SK-N-SH (cell line): ENCODE results near the gene MEF2D. TPM values are rescaled to one million over a fixed set of nuclear protein-coding genes. Genes with fewer than 3 reads are reported as not detected.

Experiments used
- CTCF ChIA-PET: fragments of 300-600, 350-600 bp; formaldehyde crosslinking; extraction: SDS; loops from one replicate; lab custom pipeline; 2021; lab: Yijun Ruan, JAX
- POLR2A ChIA-PET: fragments of 350-600 bp; sonication (Branson Sonifier 250); formaldehyde crosslinking; extraction: SDS; loops from one replicate; lab custom pipeline; 2020; ENCODE audit warnings: antibody characterized with exemption, inconsistent platforms; lab: Yijun Ruan, JAX
- DNase-seq: peaks from one replicate; pipeline ENCODE4 v3.0.0; 2012
- H2AFZ ChIP-seq: fragments of 200-600 bp; sonication (generic); 2 replicates; pipeline ENCODE4 v1.8.1; 2016; ENCODE audit warnings: antibody characterized with exemption, mild to moderate bottlenecking, low read depth
- H3F3A ChIP-seq: fragments of 200-600 bp; sonication (generic); replicated peaks from 2 replicates; pipeline ENCODE3; 2016; ENCODE audit warnings: antibody characterized with exemption, mild to moderate bottlenecking; ENCODE audit not compliant: insufficient read depth
- H3K27ac ChIP-seq, 2 experiments: fragments of 200-500 bp in 1 of 2; fragments of 200-600 bp in 1 of 2; sonication (Bioruptor generic) in 1 of 2; sonication (generic), shearing (Covaris generic) in 1 of 2; 2 replicates each; pipeline versions ENCODE4 v1.5.1 to v1.6.1; 2014 to 2016; ENCODE audit warnings: low read depth in 2 of 2, inconsistent platforms in 1 of 2, low read length in 1 of 2, mild to moderate bottlenecking in 1 of 2, mixed read lengths in 1 of 2
- H3K27me3 ChIP-seq: fragments of 200-600 bp; sonication (generic), shearing (Covaris generic); 2 replicates; pipeline ENCODE4 v1.6.1; 2016; ENCODE audit warnings: mixed run types; ENCODE audit not compliant: insufficient read depth
- H3K36me3 ChIP-seq, 2 experiments: fragments of 200-500 bp in 1 of 2; fragments of 200-600 bp in 1 of 2; sonication (Bioruptor generic) in 1 of 2; sonication (generic) in 1 of 2; replicated peaks in 1 of 2; 2 replicates each; pipeline versions ENCODE3 to v1.5.1; 2014 to 2016; ENCODE audit warnings: low read length in 1 of 2, mild to moderate bottlenecking in 1 of 2; ENCODE audit not compliant: insufficient read depth in 2 of 2, control insufficient read depth in 1 of 2
- H3K4me1 ChIP-seq, 2 experiments: fragments of 200-500 bp in 1 of 2; fragments of 200-600 bp in 1 of 2; sonication (Bioruptor generic) in 1 of 2; sonication (generic), shearing (Covaris generic) in 1 of 2; 2 replicates each; pipeline versions ENCODE4 v1.5.1 to v1.6.1; 2014 to 2016; ENCODE audit warnings: low read depth in 1 of 2, low read length in 1 of 2, mixed run types in 1 of 2; ENCODE audit not compliant: insufficient read depth in 2 of 2, control insufficient read depth in 1 of 2
- H3K4me2 ChIP-seq: fragments of 200-600 bp; sonication (generic), shearing (Covaris generic); 2 replicates; pipeline ENCODE4 v1.6.1; 2017; ENCODE audit warnings: mixed run types
- H3K4me3 ChIP-seq, 2 experiments: fragments of 200-500 bp in 1 of 2; fragments of 200-600 bp in 1 of 2; sonication (Bioruptor generic) in 1 of 2; sonication (generic), shearing (Covaris generic) in 1 of 2; 2 replicates each; pipeline versions ENCODE4 v1.5.1 to v1.8.1; 2014 to 2016; ENCODE audit warnings: low read depth in 2 of 2, inconsistent platforms in 1 of 2, low read length in 1 of 2, mild to moderate bottlenecking in 1 of 2, mixed read lengths in 1 of 2, moderate library complexity in 1 of 2
- H3K79me2 ChIP-seq: fragments of 200-600 bp; sonication (generic); 2 replicates; pipeline ENCODE4 v1.8.1; 2017; ENCODE audit warnings: mild to moderate bottlenecking; ENCODE audit not compliant: insufficient read depth
- H3K9ac ChIP-seq: fragments of 200-600 bp; sonication (generic); 2 replicates; pipeline ENCODE4 v1.6.1; 2017; ENCODE audit warnings: mixed run types
- H3K9me2 ChIP-seq: fragments of 200-600 bp; sonication (generic); 2 replicates; pipeline ENCODE4 v1.6.1; 2017; ENCODE audit warnings: mixed run types
- H3K9me3 ChIP-seq: fragments of 200-600 bp; sonication (generic); 2 replicates; pipeline ENCODE4 v1.6.1; 2017; ENCODE audit warnings: mixed run types, mild to moderate bottlenecking, moderate library complexity
- H4K20me1 ChIP-seq: fragments of 200-600 bp; sonication (generic); 2 replicates; pipeline ENCODE4 v1.6.1; 2017; ENCODE audit warnings: mild to moderate bottlenecking, mixed run types; ENCODE audit not compliant: insufficient read depth
- CHD2 ChIP-seq: fragments of 150-350 bp; IDR thresholded peaks from 2 replicates; pipeline ENCODE4 v1.6.1; 2018; ENCODE audit warnings: low read length; ENCODE audit not compliant: partially characterized antibody
- ELF1 ChIP-seq: IDR thresholded peaks from 2 replicates; pipeline ENCODE4 v1.4.0; 2012
- FOXM1 ChIP-seq: IDR thresholded peaks from 2 replicates; pipeline ENCODE4 v1.4.0; 2012; ENCODE audit warnings: low read depth, mild to moderate bottlenecking
- GABPA ChIP-seq: IDR thresholded peaks from 2 replicates; pipeline ENCODE4 v1.4.0; 2012; ENCODE audit warnings: low read depth, mild to moderate bottlenecking
- GATA2 ChIP-seq: sonication (generic); formaldehyde crosslinking; IDR thresholded peaks from 2 replicates; pipeline ENCODE4 v1.5.0; 2020; ENCODE audit warnings: mild to moderate bottlenecking, missing genetic modification reagents
- JUND ChIP-seq: IDR thresholded peaks from 2 replicates; pipeline ENCODE4 v1.4.0; 2012
- MEF2A ChIP-seq: IDR thresholded peaks from 2 replicates; pipeline ENCODE4 v1.4.0; 2012; ENCODE audit warnings: low read depth, borderline replicate concordance
- MXI1 ChIP-seq: IDR thresholded peaks from 2 replicates; pipeline ENCODE4 v1.6.1; 2012; ENCODE audit warnings: mild to moderate bottlenecking, low read depth, low read length, improper control_type of control experiment
- NRF1 ChIP-seq: IDR thresholded peaks from 2 replicates; pipeline ENCODE4 v1.6.1; 2012; ENCODE audit warnings: low read depth, mild to moderate bottlenecking, low read length
- POLR2AphosphoS5 ChIP-seq: IDR thresholded peaks from 2 replicates; pipeline ENCODE4 v1.6.1; 2012; ENCODE audit warnings: low read depth, low read length
- RAD21 ChIP-seq: IDR thresholded peaks from 2 replicates; pipeline ENCODE4 v1.6.1; 2012; ENCODE audit warnings: mild to moderate bottlenecking, low read length
- RXRA ChIP-seq: IDR thresholded peaks from 2 replicates; pipeline ENCODE4 v1.4.0; 2012; ENCODE audit warnings: low read depth, mild to moderate bottlenecking, borderline replicate concordance
- SIN3A ChIP-seq: IDR thresholded peaks from 2 replicates; pipeline ENCODE4 v1.6.1; 2012; ENCODE audit warnings: low read depth, mild to moderate bottlenecking, low read length, moderate library complexity, borderline replicate concordance
- TAF1 ChIP-seq: IDR thresholded peaks from 2 replicates; pipeline ENCODE4 v1.6.1; 2012; ENCODE audit warnings: low read depth, mild to moderate bottlenecking, low read length, moderate library complexity, borderline replicate concordance
- TCF12 ChIP-seq: IDR thresholded peaks from 2 replicates; pipeline ENCODE4 v1.4.0; 2012
- TEAD4 ChIP-seq: IDR thresholded peaks from 2 replicates; pipeline ENCODE4 v1.4.0; 2012; ENCODE audit warnings: mild to moderate bottlenecking, borderline replicate concordance; ENCODE audit not compliant: insufficient read depth
- YY1 ChIP-seq: IDR thresholded peaks from 2 replicates; pipeline ENCODE4 v1.4.0; 2012; ENCODE audit warnings: low read depth, mild to moderate bottlenecking
- WGBS: methylation state at CpG from one replicate; pipeline ENCODE4 v1.1.6; 2017; ENCODE audit warnings: low lambda C conversion rate; 5-methylcytosine and 5-hydroxymethylcytosine counted together
- polyA plus RNA-seq, 3 experiments: library from polyadenylated mRNA; depleted of rRNA; stranded (reverse); fragments of >200 nt; gene quantifications; 2 replicates each; pipeline ENCODE4 v1.2.3, GENCODE V29; 2012
- TF ChIP-seq, protein P1 (sequence below): IDR thresholded peaks from 2 replicates; pipeline ENCODE4 v1.4.0; 2012; ENCODE audit warnings: low read depth
- TF ChIP-seq, protein P2 (sequence below): IDR thresholded peaks from 2 replicates; pipeline ENCODE4 v1.4.0; 2012; ENCODE audit warnings: low read depth, borderline replicate concordance
- TF ChIP-seq, protein P3 (sequence below): IDR thresholded peaks from 2 replicates; pipeline ENCODE4 v1.6.1; 2012; ENCODE audit warnings: mild to moderate bottlenecking, low read depth, low read length, moderate library complexity
- TF ChIP-seq, protein P4 (sequence below): IDR thresholded peaks from 2 replicates; pipeline ENCODE4 v1.4.0; 2012; ENCODE audit warnings: low read depth, borderline replicate concordance
- TF ChIP-seq, protein P5 (sequence below): fragments of 150-350 bp; IDR thresholded peaks from 2 replicates; pipeline ENCODE4 v1.6.1; 2017; ENCODE audit warnings: antibody characterized with exemption, low read length, low read depth, borderline replicate concordance

The MEF2D gene
- polyA plus RNA-seq, 1 of the 3 experiments (the other 2 are of a cell fraction) = 14.3 TPM

DNA sequence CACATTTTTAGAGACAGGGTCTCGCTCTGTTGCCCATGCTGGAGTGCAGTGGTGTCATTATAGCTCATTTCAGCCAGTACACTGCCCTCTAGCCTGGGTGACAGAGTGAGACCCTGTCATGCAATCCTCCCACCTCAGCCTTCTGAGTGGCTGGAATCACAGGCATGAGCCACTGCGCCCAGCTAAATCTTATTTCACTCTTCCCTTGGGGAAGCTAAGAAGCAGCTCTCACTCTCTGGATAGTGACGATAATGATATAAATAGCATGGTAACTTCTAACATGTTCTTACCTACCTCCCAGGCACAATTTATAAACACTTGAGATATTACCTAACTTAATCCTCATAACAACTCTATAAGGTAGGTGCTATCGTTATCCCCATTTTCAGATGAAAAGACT lies 46.9 kb upstream of the MEF2D start:
- Histone ChIP-seq H3K36me3 (peaks cover 6 to 20% of the 10 kb centered on the region in 2 experiments), H3K79me2 (no peaks in the 10 kb centered on the region), H3K4me1 (no peaks in the 10 kb centered on the region), H3F3A (no peaks in the 10 kb centered on the region), H3K27me3 (no peaks in the 10 kb centered on the region), H2AFZ (no peak overlapping the region), H3K27ac (no peak overlapping the region), H3K4me2 (no peak overlapping the region), H3K9me2 (no peaks in the 10 kb centered on the region), H3K9ac (no peak overlapping the region), H3K9me3 (no peaks in the 10 kb centered on the region), H4K20me1 (no peaks in the 10 kb centered on the region), H3K4me3 (no peak overlapping the region)
- ChIA-PET CTCF (no interaction called here), POLR2A (no interaction called here)
- no peak for DNase-seq
- TF ChIP-seq JUND (no peak), FOXM1 (no peak), GATA2 (CRISPR knock-in tag) (no peak), MEF2A (no peak), MXI1 (no peak), RXRA (no peak), RAD21 (no peak), ELF1 (no peak)
- TF ChIP-seq, protein P1, sequence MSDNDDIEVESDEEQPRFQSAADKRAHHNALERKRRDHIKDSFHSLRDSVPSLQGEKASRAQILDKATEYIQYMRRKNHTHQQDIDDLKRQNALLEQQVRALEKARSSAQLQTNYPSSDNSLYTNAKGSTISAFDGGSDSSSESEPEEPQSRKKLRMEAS = no peak
- TF ChIP-seq, protein P2, sequence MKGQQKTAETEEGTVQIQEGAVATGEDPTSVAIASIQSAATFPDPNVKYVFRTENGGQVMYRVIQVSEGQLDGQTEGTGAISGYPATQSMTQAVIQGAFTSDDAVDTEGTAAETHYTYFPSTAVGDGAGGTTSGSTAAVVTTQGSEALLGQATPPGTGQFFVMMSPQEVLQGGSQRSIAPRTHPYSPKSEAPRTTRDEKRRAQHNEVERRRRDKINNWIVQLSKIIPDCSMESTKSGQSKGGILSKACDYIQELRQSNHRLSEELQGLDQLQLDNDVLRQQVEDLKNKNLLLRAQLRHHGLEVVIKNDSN = no peak
- WGBS = 98% methylated on average over 4 of the region's 4 CpGs

DNA sequence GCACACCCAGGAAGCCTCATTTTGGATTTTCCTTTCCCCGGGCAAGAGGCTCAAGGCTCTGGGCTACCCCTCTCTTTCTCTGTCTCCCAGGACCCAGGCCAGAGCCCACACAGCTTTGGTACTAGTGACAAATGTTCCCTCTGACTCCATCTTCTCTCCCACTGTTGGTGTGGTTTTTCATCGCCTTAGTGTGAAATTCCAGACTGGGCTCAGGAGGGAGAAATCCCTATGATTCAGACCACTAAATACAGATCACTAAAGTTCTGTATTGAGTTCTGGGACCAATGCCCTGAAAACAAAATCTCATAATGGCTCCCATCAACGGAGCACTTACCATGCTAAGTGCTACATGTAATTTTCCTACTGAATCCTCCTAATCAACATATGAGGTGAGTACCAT lies 45.7 kb upstream of the MEF2D start:
- Histone ChIP-seq H4K20me1 (no peaks in the 10 kb centered on the region), H3K36me3 (peaks cover 10 to 18% of the 10 kb centered on the region in 2 experiments), H3K9ac (no peak overlapping the region), H2AFZ (no peak overlapping the region), H3K27ac (no peak overlapping the region), H3K4me1 (no peaks in the 10 kb centered on the region), H3K4me3 (no peak overlapping the region), H3K4me2 (no peak overlapping the region), H3K27me3 (no peaks in the 10 kb centered on the region), H3F3A (no peaks in the 10 kb centered on the region), H3K79me2 (no peaks in the 10 kb centered on the region), H3K9me3 (no peaks in the 10 kb centered on the region), H3K9me2 (no peaks in the 10 kb centered on the region)
- no peak for DNase-seq
- 100% methylated on average over 3 of the region's 3 CpGs for WGBS
- ChIA-PET CTCF (no interaction called here), POLR2A (no interaction called here)
- TF ChIP-seq TEAD4 (no peak), TAF1 (no peak), MEF2A (no peak), NRF1 (no peak), FOXM1 (no peak), TCF12 (no peak), GABPA (no peak), MXI1 (no peak), CHD2 (no peak), YY1 (no peak), JUND (no peak), POLR2AphosphoS5 (no peak), ELF1 (no peak), SIN3A (no peak)
- TF ChIP-seq, protein P3, sequence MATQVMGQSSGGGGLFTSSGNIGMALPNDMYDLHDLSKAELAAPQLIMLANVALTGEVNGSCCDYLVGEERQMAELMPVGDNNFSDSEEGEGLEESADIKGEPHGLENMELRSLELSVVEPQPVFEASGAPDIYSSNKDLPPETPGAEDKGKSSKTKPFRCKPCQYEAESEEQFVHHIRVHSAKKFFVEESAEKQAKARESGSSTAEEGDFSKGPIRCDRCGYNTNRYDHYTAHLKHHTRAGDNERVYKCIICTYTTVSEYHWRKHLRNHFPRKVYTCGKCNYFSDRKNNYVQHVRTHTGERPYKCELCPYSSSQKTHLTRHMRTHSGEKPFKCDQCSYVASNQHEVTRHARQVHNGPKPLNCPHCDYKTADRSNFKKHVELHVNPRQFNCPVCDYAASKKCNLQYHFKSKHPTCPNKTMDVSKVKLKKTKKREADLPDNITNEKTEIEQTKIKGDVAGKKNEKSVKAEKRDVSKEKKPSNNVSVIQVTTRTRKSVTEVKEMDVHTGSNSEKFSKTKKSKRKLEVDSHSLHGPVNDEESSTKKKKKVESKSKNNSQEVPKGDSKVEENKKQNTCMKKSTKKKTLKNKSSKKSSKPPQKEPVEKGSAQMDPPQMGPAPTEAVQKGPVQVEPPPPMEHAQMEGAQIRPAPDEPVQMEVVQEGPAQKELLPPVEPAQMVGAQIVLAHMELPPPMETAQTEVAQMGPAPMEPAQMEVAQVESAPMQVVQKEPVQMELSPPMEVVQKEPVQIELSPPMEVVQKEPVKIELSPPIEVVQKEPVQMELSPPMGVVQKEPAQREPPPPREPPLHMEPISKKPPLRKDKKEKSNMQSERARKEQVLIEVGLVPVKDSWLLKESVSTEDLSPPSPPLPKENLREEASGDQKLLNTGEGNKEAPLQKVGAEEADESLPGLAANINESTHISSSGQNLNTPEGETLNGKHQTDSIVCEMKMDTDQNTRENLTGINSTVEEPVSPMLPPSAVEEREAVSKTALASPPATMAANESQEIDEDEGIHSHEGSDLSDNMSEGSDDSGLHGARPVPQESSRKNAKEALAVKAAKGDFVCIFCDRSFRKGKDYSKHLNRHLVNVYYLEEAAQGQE = no peak
- TF ChIP-seq, protein P4, sequence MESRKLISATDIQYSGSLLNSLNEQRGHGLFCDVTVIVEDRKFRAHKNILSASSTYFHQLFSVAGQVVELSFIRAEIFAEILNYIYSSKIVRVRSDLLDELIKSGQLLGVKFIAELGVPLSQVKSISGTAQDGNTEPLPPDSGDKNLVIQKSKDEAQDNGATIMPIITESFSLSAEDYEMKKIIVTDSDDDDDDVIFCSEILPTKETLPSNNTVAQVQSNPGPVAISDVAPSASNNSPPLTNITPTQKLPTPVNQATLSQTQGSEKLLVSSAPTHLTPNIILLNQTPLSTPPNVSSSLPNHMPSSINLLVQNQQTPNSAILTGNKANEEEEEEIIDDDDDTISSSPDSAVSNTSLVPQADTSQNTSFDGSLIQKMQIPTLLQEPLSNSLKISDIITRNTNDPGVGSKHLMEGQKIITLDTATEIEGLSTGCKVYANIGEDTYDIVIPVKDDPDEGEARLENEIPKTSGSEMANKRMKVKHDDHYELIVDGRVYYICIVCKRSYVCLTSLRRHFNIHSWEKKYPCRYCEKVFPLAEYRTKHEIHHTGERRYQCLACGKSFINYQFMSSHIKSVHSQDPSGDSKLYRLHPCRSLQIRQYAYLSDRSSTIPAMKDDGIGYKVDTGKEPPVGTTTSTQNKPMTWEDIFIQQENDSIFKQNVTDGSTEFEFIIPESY = no peak
- TF ChIP-seq, protein P5, sequence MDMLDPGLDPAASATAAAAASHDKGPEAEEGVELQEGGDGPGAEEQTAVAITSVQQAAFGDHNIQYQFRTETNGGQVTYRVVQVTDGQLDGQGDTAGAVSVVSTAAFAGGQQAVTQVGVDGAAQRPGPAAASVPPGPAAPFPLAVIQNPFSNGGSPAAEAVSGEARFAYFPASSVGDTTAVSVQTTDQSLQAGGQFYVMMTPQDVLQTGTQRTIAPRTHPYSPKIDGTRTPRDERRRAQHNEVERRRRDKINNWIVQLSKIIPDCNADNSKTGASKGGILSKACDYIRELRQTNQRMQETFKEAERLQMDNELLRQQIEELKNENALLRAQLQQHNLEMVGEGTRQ = no peak
